GM19240 (cell line): ENCODE data around the gene PPP2R5D.
"Not testable (repeated sequence)": the region's sequence is repeated elsewhere in the genome, so short reads cannot be mapped to it uniquely, and the experiment has no call there.

Experiments
- DNase-seq: peaks from one replicate; pipeline ENCODE4 v3.0.0; 2011; ENCODE audit warnings: low spot score; ENCODE audit not compliant: insufficient read length

The PPP2R5D gene

DNA sequence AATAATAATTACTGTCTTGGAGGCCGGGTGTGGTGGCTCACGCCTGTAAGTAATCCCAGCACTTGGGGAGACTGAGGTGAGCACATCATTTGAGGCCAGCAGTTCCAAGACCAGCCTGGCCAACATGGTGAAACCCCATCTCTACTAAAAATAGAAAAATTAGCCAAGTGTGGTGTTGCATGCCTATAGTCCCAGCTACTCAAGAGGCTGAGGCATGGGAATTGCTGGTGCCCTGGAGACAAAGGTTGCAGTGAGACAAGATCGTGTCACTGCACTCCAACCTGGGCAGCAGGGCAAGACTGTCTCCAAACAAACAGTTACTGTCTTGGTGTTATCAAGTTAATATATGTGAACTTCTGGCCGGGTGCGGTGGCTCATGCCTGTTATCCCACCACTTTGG lies 42.0 kb downstream of the PPP2R5D start:
- DNase-seq: no peak

GRCh38 chr6:43029120-43029519 lies 44.8 kb downstream of the PPP2R5D start:
- no peak for DNase-seq

DNA sequence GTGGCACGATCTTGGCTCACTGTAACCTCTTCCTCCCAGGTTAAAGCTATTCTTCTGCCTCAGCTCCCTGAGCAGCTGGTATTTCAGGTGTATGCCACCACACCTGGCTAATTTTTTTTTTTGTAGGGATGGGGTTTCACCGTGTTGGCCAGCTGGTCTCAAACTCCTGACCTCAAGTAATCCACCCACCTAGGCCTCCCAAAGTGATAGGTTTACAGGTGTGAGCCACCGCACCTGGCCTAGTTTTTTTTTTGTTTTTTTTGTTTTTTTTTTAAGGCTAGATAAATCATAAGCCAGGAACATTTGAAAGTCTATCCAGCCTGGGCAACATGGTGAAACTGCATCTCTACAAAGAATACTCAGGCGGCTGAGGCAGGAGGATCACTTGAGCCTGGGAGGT lies 48.0 kb downstream of the PPP2R5D start:
- DNase-seq: no peak

DNA sequence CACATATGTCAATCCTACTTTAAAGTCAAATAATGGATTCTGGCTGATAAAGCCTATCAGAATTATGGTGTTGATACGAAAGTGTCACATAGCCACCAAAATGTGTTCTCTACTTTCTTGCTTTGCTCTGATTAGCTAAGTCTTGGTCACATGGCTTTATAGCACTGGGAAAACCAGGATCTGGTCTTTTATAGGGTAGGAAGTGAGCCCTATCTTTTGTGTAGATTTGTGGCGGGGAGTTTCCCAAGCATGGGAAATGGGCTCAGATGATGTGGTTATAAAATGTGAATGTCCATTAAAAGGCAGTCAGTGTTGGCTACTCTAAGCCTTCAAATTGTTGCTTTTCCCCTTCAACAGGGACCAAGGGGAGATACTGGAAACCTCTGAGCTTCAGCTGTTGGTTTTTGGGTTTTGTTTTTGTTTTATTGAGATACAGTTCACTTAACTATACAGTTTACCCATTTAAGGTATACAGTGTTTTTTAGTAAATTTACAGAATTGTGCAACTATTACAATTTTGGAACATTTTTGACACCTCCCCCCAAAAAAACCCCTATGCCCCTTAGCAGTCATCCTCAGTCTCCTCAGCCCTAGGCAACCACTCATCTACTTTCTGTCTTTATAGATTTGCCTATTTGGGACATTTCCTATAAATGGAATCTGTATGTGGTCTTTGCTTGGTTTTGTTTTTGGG lies 49.3 kb downstream of the PPP2R5D start:
- no peak for DNase-seq

GRCh38 chr6:43034190-43034525 lies 49.8 kb downstream of the PPP2R5D start:
- DNase-seq: no peak

GRCh38 chr6:43035495-43036194 lies 51.3 kb downstream of the PPP2R5D start:
- no peak for DNase-seq

DNA sequence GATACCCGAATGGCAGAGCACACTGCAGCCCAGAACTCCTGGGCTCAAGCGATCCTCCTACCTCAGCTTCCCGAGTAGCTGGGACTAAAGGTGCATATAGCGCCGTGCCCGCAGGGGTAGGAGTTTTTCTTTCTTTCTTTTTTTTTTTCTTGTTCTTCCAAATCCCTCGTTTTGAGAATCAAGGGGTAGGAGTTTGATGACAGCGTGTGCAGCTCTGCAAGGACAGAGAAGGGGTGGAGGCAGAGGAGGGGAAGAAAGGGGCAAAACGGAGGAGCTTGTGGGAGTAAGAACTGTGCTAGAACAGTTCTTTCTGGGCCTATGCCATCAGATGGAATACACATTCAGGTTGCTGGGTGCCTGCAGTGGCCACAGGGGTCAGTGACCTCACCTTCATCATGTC lies 52.3 kb downstream of the PPP2R5D start:
- no peak for DNase-seq

DNA sequence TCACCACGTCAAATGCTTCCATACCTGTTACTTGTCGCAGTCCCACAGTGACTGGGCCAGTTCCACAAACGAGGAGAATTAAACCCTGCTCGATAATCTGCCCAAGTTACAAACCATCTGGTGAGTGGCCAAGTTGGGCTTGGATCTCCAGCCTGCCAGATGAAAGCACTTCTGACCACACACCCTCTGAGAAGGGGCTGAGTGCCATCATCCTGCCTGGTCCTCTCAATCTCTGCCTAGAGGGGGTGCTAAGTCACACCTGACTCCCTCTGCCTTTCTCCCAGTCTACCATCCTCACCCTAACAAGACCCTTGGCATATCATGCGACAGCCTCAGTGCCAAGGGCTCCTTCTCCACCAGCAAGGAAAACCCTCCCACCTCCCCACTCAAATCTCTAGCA lies 52.8 kb downstream of the PPP2R5D start:
- no peak for DNase-seq

- no peak for DNase-seq
Observed at GRCh38 chr6:43037706-43038105, 53.3 kb downstream of the PPP2R5D start.

DNA sequence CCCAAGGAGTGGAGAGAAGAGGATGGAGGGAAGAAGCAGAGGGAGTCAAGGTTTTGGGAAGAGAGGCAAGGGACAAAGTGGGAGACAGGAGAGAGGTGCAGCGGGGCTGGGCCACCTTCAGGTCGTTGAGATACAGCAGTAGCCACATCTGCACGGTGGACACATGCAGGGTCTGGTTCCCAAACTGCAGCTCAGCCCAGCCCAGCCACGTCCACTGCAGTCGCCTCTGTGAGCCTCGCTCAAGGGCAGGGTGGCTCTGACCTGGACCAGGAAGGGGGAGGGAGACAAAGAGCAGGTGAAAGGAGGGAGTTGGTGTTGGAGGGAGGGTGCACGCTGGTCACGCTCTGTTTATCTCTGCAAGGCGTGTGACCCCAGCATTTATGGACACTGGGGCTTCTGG lies 54.4 kb downstream of the PPP2R5D start:
- no peak for DNase-seq

- DNase-seq: no peak
Observed at GRCh38 chr6:43040542-43041257, 56.3 kb downstream of the PPP2R5D start.

DNA sequence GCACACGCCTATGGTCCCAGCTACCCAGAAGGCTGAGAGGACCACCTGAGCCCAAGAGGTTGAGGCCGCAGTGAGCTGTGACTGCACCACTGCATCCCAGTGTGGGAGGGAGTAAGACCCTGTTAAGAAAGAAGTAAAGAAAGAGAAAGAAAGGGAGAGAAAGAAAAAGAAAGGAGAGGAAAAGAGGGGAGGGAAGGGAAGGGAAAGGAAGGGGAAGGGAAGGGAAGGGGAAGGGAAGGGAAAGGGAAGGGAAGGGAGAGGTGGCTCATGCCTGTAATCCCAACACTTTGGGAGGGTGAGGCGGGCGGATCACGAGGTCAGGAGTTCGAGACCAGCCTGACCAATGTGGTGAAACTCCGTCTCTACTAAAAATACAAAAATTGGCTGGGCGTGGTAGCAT lies 57.1 kb downstream of the PPP2R5D start:
- not testable (repeated sequence) for DNase-seq

GRCh38 chr6:43043310-43043709 lies 58.9 kb downstream of the PPP2R5D start:
- DNase-seq: no peak

- DNase-seq: no peak
Observed at GRCh38 chr6:43045371-43045930, 61.1 kb downstream of the PPP2R5D start.

DNA sequence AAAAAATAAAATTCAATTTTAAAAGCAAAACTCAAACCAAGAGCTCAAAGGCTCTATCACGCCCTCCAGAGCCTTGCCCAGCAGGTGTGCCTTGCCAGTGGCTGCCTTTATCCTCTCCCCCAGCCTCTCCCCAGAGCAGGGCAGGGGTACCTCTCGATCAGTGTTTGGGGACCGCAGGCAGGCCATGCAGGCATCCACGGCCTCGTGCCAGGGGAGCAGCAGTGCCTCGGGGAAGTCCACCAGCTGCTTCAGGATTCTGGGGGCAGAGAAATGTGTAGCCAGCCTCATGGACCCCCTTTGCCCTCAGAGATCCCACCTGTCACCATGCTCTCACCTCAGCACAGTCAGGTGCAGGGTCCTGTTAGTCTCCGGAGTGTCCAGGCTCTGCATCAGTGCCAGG lies 63.6 kb downstream of the PPP2R5D start:
- DNase-seq: no peak

DNA sequence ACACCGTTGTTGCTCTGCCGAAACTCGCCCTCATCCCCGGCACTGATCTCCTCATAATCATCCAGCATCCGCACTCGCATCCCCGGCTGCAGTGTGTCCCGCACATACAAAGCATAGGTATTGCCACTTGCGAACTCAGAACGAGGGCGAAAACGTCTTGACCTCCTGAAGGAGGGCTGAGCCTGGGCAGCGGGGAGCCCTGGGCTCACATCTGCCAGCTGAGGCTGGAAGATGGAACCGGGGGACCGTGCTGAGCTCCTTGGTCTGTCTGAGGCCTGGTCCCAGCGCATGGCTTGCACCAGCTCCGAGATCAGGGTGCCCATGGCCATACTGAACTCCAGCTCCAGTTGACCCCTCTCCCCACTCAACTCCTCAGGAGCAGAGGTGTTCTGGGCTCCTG lies 66.6 kb downstream of the PPP2R5D start:
- no peak for DNase-seq

GRCh38 chr6:43052225-43052841 lies 68.0 kb downstream of the PPP2R5D start:
- no peak for DNase-seq

- DNase-seq: no peak
Observed at GRCh38 chr6:43052842-43053544, 68.6 kb downstream of the PPP2R5D start.

GRCh38 chr6:43053545-43054205 lies 69.3 kb downstream of the PPP2R5D start, which contains the start of gene CUL7:
Gene CUL7, minus strand, starts transcription at chr6:43053851. Its CDS starts 1,063 bp downstream, at chr6:43052788.
- DNase-seq: peak; percentile 91

- DNase-seq: no peak
Observed at GRCh38 chr6:43054206-43054943, 70.0 kb downstream of the PPP2R5D start.
